Dedifferentiated amniotic fluid mesenchymal stem cell (primary cell): Measurements from ENCODE around the gene THSD7B.

ENCODE experiments used
- DNase-seq: peaks from one replicate; pipeline ENCODE4 v3.0.0-alpha.2; 2016; ENCODE audit errors: extremely low spot score

THSD7B gene

DNA sequence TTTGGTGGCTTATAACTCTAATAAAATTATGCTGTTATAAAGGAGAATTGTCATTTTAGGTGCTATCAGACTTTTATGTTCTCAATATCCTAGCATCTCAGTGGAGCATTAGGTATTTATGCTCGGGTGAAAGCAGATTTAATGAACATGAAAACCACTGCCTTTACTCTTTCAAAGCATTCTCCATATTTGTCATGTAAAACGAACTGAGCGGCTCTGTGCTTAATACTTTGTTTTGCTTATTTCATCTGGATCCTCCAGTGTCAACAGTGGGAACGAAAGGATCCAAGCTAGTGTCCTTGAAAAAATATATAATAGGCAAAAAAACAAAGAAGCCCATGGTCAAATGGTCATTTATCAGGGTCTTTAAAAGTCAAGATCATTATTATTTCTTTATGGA, 53.5 kb downstream of the THSD7B start:
- DNase-seq: no peak

DNA sequence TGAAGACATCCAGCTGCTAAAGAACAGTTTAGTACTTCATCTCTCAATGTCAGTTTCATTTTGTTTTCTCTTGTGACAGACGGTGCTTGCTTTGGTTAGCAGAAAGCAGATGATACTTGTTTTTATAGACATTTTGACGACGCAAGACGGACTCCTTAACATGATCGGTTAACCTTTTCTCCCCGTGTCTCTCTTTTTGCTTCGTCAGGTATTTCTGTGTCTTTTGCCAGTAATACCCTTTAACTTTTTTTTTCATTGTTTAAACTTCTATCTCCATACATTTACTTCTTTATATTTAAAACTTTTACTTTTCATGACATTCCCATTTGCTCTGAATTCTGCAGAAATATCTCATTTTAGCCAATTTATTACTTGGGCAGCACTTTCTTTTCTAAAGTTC, 57.9 kb downstream of the THSD7B start:
- DNase-seq: no peak

- DNase-seq: no peak
These were observed 62.8 kb downstream of the THSD7B start for GRCh38 chr2:136828162-136828561.

- DNase-seq: no peak
These were observed 63.4 kb downstream of the THSD7B start for GRCh38 chr2:136828774-136829173.

DNA sequence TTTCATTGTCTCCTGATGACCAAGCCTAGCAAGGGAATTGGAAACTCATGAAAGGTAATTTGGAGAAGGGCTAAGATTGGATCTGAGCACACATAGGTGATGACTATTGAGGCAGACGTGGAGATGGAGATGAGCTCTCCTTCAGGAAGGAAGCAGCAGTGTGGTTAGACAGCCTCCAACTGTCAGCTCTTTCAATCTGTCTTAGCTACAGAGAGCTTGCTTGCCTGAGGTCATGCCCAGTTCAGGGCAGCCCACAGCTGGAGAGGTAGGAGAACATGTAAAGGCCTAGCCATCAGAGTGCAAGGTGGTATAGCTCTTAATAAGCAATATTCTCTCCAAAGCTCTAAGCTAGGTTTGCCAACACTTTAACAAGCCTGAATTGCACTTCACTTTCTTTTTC, 79.2 kb downstream of the THSD7B start:
- DNase-seq: no peak

DNA sequence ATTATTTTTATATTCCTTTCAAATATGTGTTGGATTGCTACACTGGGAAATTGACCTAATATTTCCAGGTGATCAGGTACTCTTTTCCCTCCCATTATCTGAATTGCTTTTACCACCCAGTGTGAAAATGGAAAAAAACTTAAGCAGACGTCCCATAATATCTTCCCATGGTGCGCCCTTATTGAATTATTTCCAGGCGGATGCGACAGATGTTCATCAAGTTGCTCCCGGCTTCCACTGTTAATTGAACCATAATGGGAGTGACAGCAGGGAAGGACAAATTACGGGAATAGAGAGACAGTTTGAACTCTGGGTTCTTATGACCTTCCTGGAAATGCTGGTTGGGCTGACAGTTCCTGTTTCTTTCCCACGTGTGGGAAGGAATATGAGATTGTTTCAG, 93.3 kb downstream of the THSD7B start:
- DNase-seq: no peak

- DNase-seq: no peak
These were observed 95.2 kb downstream of the THSD7B start for GRCh38 chr2:136860443-136860958.

GRCh38 chr2:136863468-136863867, 98.1 kb downstream of the THSD7B start:
- DNase-seq: no peak

DNA sequence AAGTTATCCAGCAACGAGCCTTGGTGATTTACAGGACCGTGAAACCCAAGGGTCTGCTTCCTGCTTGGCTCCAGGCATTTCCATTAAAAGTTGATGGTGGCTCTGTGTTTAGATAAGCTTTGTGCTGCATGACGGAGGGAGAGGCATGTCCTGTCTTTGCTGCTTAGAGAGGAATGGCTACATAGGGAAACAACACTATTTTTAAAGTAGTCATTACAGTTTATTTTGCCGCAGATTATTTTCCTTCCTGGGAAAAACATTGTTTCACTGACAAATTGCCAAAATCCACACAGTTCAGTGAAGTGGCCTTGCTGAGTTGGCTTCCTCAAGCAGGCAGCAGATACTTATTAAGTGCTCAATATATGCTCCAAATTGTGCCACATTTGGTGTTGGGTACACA, 98.5 kb downstream of the THSD7B start:
- DNase-seq: no peak

DNA sequence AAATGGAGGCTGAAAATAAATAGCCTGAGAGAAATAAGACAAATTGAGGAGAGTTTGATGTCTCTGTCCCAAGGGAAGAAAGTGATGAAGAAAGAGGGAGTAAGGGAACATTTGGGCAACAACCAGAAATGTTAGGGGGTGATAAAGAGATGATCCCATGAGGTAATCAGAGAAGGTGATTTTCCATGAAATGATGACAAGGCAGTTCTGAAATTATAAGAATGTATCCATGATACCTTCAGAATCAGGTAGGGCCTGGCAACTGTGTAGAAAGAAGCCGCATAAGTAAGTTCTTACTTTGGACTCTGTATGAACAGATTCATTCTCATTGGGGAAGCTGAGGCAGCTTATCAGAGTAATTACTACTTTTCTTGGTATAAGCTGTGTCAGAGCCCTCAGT, 106.1 kb downstream of the THSD7B start:
- no peak for DNase-seq

- no peak for DNase-seq
These were observed 108.9 kb downstream of the THSD7B start for GRCh38 chr2:136874258-136874657.

- no peak for DNase-seq
These were observed 125.8 kb downstream of the THSD7B start for GRCh38 chr2:136891100-136891499.

DNA sequence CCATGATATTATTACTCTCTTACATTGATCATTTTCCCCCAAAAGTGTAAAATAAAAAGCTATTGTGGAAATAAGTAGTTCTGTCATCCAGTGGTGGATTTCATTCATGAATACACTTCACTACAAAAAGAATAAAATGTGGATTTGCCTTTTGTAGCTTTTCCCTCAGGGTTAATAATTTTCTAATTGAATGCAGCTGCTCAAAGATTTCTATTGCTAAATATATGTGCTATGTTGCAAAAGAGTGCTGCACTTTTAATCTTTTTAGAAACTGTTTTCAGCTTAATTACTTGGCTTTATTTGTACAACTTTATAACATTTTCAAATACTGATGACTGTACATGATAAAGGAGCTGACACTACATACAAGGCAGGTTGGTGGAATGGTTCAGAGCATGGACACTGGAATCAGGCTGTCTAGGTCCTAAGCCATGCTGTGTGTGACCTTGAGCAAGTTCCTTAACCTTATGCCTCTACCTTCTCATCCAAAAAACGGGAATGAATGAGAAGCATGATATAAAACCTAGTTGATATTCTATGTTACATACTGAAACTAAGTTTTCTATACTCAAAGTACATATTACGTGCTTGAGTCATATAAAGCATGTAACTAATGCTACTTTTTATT, 128.8 kb downstream of the THSD7B start:
- DNase-seq: no peak

DNA sequence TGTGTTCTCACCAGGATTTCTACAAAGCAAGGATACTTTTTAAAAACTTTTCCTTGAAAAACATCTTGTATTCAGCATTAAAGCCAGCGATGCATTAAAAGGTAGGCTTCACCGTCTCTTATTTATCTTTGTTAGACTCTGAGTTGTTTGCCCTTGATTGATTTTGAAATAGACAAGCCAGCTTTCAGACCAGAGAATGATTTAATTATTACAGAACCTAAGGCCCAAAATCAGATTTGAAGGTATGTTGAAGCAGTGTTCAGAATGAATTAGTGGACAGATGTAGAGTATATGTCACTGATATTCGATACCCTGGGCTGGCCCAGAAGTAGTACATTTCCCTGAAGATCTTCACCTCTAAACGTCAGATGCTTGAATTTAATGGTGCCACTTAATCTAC, 136.4 kb downstream of the THSD7B start:
- no peak for DNase-seq

DNA sequence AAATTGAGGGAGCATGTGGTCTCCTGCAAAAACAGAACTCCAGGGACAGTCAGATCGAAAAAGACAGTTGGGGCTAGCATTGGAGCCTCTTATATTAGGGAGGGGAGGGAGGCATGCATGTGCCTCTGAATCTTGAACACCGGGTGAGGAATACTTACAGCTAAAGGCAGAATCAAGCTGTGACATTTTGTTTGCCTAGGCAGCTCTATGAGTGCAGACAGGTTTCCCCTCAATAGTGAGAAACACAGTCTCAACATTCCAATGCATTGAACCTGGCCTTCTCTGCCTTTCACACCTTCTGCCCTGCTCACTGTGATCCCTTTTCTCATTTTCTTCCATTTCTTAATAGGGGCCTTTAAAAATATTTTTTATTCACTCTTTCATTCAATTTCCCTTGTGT, 140.4 kb downstream of the THSD7B start:
- no peak for DNase-seq

GRCh38 chr2:136909777-136910176, 144.4 kb downstream of the THSD7B start:
- no peak for DNase-seq

- DNase-seq: no peak
These were observed 150.8 kb downstream of the THSD7B start for GRCh38 chr2:136916131-136916530.

DNA sequence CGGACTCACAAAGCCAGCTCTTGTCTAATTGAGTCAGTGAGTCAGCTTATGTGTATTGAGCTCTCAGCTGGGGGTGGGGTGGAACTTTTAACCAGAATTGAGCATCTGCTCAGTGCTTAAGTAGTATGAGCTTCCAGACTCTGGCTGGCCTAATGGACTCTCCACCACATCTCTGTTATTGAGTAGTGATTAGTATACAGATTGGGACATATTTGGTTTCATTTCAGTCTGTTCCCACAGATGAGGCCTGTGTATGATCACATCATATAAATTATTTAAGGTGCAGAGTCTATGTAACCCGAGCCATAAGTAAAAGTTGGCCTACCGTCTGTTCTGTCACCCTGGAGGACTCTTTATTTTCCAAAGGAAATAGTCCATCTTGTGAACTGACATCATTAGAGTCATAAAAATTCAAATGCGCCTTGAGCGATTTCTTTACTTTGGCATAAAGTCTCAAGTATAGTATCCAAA, 152.1 kb downstream of the THSD7B start:
- no peak for DNase-seq

DNA sequence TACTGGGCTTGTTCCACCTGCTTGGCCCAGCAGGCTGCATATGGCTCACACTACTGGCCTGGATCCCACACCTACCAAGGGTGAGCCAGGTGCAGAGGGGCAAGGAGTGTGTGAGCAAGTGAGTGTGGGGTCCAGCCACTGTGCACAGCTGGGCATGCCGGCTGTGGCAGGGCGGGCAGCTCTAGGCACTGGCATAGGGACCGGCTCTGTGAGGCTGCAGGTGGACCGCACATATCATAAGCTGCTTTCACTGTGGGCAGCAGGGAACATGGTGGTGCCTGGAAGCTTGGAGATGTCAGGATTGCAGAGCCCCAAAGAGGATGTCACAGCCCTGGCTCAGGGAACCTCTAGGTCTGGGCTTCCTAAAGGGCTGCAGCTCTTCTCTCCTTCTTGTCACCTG, 154.3 kb downstream of the THSD7B start:
- no peak for DNase-seq

DNA sequence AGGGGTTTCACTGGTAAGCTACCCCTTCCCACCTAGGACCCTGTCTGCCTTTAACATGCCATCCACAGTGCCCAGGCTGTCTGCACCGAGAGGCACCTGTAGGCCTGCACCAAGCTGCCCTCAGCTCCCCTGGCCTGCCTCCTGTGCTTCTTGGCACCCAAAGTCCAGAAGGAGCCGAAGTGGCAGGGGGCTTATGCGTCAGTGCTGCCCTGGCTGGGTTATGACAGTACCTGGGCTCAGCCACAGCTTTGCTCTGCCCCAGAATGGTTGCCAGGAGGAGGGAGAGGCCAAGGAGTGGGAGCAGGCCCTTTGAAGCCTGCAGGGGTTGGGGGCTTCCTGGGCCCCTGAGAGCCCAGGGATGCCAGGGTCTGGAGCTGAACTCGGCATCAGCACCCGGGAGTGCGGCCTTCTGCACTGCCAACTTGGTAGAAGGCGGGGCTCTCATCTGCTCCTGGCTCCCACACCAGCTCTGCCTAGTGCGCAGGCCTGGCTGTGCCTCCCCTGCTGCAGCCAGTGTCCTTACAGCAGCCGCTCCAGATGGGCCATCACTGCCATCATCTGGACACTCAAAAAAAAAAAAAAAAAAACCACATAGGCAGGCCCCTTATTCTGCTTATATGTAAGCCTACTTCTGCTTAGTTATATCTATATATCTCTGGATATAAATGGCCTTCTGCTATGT, 155.4 kb downstream of the THSD7B start:
- DNase-seq: no peak

GRCh38 chr2:136927156-136927555, 161.8 kb downstream of the THSD7B start:
- no peak for DNase-seq

DNA sequence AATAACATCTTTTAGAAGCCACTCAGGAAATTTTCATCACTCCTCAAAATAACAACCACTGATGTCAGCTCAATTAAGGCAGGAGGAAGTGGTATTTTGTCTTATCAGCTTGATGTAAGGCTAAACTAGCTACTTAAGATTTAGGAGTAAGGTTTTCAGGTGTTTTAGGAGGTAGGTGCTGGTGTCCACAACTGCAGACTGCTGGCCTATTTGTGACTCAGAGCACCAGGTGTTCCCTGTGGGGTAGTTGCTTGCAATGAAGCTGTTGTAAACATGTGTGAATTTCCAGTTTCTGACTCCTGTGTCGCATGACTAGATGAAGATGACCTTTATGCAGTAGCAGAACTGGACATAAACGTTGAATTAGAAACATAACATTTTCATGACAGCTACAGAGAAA, 164.2 kb downstream of the THSD7B start:
- DNase-seq: no peak

DNA sequence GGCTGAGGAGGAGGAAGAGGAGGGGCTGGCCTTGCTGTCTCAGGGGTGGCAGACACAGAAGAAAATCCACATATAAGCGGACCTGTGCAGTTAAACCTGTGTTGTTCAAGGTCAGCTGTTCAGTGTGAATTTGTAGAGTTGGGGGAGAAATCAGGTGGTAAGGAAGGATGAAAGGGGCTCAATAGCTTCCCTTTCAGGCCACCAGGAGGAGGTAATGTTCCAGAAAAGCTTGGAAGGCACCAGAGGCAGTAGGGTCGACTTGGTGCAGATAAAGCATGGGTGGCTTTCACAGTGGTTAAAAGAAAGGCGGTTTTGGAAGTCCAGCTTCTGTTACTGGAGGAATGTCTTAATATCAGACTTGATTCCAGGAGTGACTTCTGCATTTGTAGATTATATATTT, 167.4 kb downstream of the THSD7B start:
- no peak for DNase-seq

DNA sequence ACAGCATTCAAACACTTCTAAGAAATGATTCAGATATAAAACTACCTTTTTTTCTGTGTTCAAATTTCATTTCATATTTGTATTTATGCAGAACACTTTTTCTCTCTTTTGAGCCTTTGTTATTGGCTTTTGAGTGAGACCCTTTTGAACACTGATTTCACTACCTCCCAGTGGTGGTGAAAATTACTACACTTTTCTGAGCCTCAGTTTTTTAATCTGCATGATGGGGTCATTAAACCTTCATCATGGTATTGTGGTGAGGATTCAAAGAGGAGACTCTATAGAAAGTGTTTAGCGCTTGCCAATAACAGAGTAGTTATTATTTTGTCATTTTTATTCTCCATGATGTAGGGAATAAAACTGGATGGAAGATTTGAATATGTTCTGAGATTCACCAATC, 169.8 kb downstream of the THSD7B start:
- DNase-seq: no peak
